ENCODE data around the gene GSDMA. TPM values are rescaled to one million over a fixed set of nuclear protein-coding genes. Genes with fewer than 3 reads are reported as not detected.

The GSDMA gene
- total and polyA plus RNA-seq, 9 of the 15 experiments (the other 6 are each of a cell fraction or from before 2014, with no cell fraction given) = 0.04 to 0.13 (median 0.07) TPM; not detected in 2

DNA sequence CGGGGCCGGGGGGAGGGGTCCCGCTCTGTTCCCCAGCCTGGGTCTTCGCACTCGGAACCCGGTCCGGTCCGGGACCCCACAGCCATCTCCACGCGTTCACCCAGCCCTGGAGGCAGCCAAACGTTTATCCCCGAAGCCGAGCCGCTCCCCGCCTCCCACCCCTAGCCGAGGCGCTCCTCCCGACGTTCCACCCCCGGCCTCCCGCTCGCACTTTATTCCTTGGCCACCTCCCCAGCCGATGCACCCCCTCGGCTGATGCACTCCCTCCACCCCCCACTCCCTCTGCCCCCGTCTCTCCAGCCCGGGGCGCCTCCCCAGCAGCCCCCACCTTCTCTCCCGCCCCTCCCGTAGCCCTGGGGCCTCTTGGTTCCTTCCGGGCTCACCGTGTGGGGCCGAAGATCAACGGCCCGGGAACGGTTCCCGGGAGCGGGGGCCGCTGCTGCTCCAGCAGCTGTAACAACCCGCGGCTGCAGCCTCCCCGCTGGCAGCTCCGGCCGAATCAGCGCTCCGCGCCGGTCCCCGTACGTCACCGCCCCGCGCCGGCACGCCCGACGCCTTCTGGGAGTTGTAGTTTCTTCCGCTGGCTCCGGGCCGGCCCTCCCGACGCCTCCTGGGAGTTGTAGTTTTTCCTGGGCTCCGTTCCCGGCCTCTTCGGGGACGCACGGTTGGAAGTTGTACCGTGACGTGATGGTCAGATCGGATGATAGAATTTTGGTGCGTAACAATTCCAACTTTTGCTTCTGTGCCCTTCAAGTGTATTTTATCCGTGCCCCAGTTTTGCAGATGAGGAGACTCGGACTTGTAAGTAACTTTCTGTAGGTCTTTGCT, 35.5 kb upstream of the GSDMA start, which contains the start of the genes LRRC3C and ORMDL3 (continued):
- TF ChIP-seq, protein P1, sequence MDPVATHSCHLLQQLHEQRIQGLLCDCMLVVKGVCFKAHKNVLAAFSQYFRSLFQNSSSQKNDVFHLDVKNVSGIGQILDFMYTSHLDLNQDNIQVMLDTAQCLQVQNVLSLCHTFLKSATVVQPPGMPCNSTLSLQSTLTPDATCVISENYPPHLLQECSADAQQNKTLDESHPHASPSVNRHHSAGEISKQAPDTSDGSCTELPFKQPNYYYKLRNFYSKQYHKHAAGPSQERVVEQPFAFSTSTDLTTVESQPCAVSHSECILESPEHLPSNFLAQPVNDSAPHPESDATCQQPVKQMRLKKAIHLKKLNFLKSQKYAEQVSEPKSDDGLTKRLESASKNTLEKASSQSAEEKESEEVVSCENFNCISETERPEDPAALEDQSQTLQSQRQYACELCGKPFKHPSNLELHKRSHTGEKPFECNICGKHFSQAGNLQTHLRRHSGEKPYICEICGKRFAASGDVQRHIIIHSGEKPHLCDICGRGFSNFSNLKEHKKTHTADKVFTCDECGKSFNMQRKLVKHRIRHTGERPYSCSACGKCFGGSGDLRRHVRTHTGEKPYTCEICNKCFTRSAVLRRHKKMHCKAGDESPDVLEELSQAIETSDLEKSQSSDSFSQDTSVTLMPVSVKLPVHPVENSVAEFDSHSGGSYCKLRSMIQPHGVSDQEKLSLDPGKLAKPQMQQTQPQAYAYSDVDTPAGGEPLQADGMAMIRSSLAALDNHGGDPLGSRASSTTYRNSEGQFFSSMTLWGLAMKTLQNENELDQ (CRISPR knock-in tag; IDR thresholded peaks at IDR 0.05; ENCODE audit: borderline replicate concordance) = no peak
- TF ChIP-seq FIP1L1 (IDR thresholded peaks at IDR 0.05; ENCODE audit: low read depth, low read length, poor library complexity, severe bottlenecking) = peak; percentile 23
- TF ChIP-seq, protein P2, sequence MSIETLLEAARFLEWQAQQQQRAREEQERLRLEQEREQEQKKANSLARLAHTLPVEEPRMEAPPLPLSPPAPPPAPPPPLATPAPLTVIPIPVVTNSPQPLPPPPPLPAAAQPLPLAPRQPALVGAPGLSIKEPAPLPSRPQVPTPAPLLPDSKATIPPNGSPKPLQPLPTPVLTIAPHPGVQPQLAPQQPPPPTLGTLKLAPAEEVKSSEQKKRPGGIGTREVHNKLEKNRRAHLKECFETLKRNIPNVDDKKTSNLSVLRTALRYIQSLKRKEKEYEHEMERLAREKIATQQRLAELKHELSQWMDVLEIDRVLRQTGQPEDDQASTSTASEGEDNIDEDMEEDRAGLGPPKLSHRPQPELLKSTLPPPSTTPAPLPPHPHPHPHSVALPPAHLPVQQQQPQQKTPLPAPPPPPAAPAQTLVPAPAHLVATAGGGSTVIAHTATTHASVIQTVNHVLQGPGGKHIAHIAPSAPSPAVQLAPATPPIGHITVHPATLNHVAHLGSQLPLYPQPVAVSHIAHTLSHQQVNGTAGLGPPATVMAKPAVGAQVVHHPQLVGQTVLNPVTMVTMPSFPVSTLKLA (conservative IDR thresholded peaks at IDR 0.05) = peak; percentile 50 to 70; a peak in 3 of 4 replicates
- TF ChIP-seq ZNF263 (CRISPR knock-in tag; IDR thresholded peaks at IDR 0.05; ENCODE audit: borderline replicate concordance) = peak; percentile 56; the same call in 1 of the 2 replicates
- TF ChIP-seq MECOM (CRISPR knock-in tag; IDR thresholded peaks at IDR 0.05) = no peak
- TF ChIP-seq YY1 (IDR thresholded peaks at IDR 0.05; ENCODE audit: borderline replicate concordance in 1 of 3, control insufficient read depth in 1 of 3, extremely low read depth in 1 of 3, insufficient read depth in 3 of 3, insufficient read length in 1 of 3, insufficient replicate concordance in 2 of 3, low read depth in 1 of 3, low read length in 2 of 3) = peak in 2 of 3 experiments; percentile 68 to 77
- no peak for TF ChIP-seq COPS2 (conservative IDR thresholded peaks at IDR 0.05)
- TF ChIP-seq MYC (IDR thresholded peaks at IDR 0.05; ENCODE audit: low read depth, low read length) = 0 out of 2 replicates have a peak, but pooled peaks have one; percentile 25
- TF ChIP-seq MYC (CRISPR knock-in tag; IDR thresholded peaks at IDR 0.05; ENCODE audit: borderline replicate concordance, low read depth) = no peak
- TF ChIP-seq ARID1B (IDR thresholded peaks at IDR 0.05) = no peak
- peak; percentile 16; the same call in 1 of the 2 replicates for TF ChIP-seq SMAD2 (IDR thresholded peaks at IDR 0.05; ENCODE audit: low read depth, low read length)
- TF ChIP-seq NR2C1 (IDR thresholded peaks at IDR 0.05) = peak; percentile 39
- TF ChIP-seq NR2C1 (tag; IDR thresholded peaks at IDR 0.05) = peak; percentile 90
- TF ChIP-seq, protein P3, sequence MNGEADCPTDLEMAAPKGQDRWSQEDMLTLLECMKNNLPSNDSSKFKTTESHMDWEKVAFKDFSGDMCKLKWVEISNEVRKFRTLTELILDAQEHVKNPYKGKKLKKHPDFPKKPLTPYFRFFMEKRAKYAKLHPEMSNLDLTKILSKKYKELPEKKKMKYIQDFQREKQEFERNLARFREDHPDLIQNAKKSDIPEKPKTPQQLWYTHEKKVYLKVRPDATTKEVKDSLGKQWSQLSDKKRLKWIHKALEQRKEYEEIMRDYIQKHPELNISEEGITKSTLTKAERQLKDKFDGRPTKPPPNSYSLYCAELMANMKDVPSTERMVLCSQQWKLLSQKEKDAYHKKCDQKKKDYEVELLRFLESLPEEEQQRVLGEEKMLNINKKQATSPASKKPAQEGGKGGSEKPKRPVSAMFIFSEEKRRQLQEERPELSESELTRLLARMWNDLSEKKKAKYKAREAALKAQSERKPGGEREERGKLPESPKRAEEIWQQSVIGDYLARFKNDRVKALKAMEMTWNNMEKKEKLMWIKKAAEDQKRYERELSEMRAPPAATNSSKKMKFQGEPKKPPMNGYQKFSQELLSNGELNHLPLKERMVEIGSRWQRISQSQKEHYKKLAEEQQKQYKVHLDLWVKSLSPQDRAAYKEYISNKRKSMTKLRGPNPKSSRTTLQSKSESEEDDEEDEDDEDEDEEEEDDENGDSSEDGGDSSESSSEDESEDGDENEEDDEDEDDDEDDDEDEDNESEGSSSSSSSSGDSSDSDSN (IDR thresholded peaks at IDR 0.05; ENCODE audit: borderline replicate concordance in 1 of 2, low read depth in 2 of 2, low read length in 2 of 2) = peak in 1 of 2 experiments; percentile 77; a peak in 1 of 4 replicates
- TF ChIP-seq POLR2B (IDR thresholded peaks at IDR 0.05; ENCODE audit: low read depth, partially characterized antibody) = peak; percentile 49
- 0 out of 2 replicates have a peak, but pooled peaks have one; percentile 36 for TF ChIP-seq PHF21A (IDR thresholded peaks at IDR 0.05; ENCODE audit: borderline replicate concordance, low read depth)
- no peak for TF ChIP-seq TRIM28 (IDR thresholded peaks at IDR 0.05)
- peak; percentile 95 for TF ChIP-seq ZNF644 (tag; IDR thresholded peaks at IDR 0.05; ENCODE audit: low read depth)
- TF ChIP-seq, protein P4, sequence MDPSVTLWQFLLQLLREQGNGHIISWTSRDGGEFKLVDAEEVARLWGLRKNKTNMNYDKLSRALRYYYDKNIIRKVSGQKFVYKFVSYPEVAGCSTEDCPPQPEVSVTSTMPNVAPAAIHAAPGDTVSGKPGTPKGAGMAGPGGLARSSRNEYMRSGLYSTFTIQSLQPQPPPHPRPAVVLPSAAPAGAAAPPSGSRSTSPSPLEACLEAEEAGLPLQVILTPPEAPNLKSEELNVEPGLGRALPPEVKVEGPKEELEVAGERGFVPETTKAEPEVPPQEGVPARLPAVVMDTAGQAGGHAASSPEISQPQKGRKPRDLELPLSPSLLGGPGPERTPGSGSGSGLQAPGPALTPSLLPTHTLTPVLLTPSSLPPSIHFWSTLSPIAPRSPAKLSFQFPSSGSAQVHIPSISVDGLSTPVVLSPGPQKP (CRISPR knock-in tag; IDR thresholded peaks at IDR 0.05) = no peak

Measured in K562 (cell line).